Peyer's patch (tissue), 4 donors: Measurements from ENCODE around the gene GM2A. TPM values are rescaled to one million over a fixed set of nuclear protein-coding genes. Genes with fewer than 3 reads are reported as not detected.
A peak's percentile ranks its signal among the peaks of the same experiment; 100 is the strongest.
"Not testable (repeated sequence)": the region's sequence is repeated elsewhere in the genome, so short reads cannot be mapped to it uniquely, and the experiment has no call there.

Source experiments
- DNase-seq, 3 donors: peaks; one replicate each; pipeline ENCODE4 v3.0.0-alpha.2; 2017 to 2019
- H3K27ac ChIP-seq, 4 donors: fragments of 200-600 bp; sonication (generic); one replicate each; pipeline ENCODE4 v1.5.1; 2016 to 2019
- H3K27me3 ChIP-seq, 2 donors: fragments of 200-600 bp; sonication (generic); one replicate each; pipeline ENCODE4 v1.5.1; 2019
- H3K36me3 ChIP-seq, 3 donors: fragments of 200-600 bp; sonication (generic); one replicate each; pipeline ENCODE4 v1.5.1; 2016 to 2019
- H3K4me1 ChIP-seq, 4 donors: fragments of 200-600 bp; sonication (generic); one replicate each; pipeline ENCODE4 v1.5.1; 2016 to 2019
- H3K4me3 ChIP-seq, 4 donors: fragments of 200-600 bp; sonication (generic); 1 replicate in 3 of 4; 2 replicates in 1 of 4; pipeline ENCODE4 v1.5.1; 2016 to 2019; ENCODE audit warnings: mild to moderate bottlenecking in 1 of 4
- H3K9me3 ChIP-seq, 4 donors: fragments of 200-600 bp; sonication (generic); one replicate each; pipeline ENCODE4 v1.5.1; 2016 to 2019; ENCODE audit warnings: mild to moderate bottlenecking in 1 of 4
- POLR2A ChIP-seq, 2 donors: fragments of 450-650 bp; IDR thresholded peaks; one replicate each; pipeline ENCODE4 v1.5.1; 2017; ENCODE audit warnings: antibody characterized with exemption in 2 of 2, mild to moderate bottlenecking in 2 of 2, moderate library complexity in 2 of 2
- total RNA-seq, 4 donors: library from RNA; depleted of rRNA; stranded (reverse); fragments of >200 nt; gene quantifications; one replicate each; pipeline ENCODE4 v1.1.0, GENCODE V29; 2016
- TF ChIP-seq, protein P1 (sequence below), 6 experiments: fragments of 450-650 bp in 4 of 6; fragments of 200-600 bp in 2 of 6; sonication (generic) in 1 of 6; IDR thresholded peaks; one replicate each; pipeline ENCODE4 v1.5.1; 2017 to 2019; ENCODE audit warnings: antibody characterized with exemption in 6 of 6, mild to moderate bottlenecking in 3 of 6, moderate library complexity in 1 of 6

The GM2A gene
- total RNA-seq, 4 donors from 2014 or later, result 15.1 to 27.2 (median 16.8) TPM

DNA sequence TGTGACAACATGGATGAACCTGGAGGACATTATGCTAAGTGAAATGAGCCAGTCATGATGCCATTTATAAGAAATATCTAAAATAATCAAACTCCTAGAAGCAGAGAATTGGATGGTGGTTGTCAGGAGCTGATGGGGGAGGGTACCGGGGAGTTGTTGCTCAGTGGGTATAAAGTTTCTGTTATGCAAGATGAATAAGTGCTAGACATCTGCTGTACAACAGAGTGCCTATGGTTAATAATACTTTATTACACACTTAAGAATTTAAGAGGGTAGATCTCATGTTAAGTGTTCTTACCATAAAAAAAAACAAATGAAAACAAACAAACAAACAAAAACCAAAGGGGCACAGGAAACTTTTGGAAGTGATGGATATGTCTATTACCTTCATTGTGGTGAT, 16.1 kb upstream of the GM2A start:
- no peaks in the 10 kb centered on the region for H3K27me3 ChIP-seq
- H3K4me3 ChIP-seq, result no peak overlapping the region
- no peaks in the 10 kb centered on the region for H3K9me3 ChIP-seq
- no peak for DNase-seq
- no peaks in the 10 kb centered on the region for H3K36me3 ChIP-seq
- peaks cover 0 to 20% (median 11%) of the 10 kb centered on the region in 4 donors for H3K4me1 ChIP-seq
- no peak overlapping the region for H3K27ac ChIP-seq
- TF ChIP-seq POLR2A (IDR thresholded peaks at IDR 0.05), result no peak

DNA sequence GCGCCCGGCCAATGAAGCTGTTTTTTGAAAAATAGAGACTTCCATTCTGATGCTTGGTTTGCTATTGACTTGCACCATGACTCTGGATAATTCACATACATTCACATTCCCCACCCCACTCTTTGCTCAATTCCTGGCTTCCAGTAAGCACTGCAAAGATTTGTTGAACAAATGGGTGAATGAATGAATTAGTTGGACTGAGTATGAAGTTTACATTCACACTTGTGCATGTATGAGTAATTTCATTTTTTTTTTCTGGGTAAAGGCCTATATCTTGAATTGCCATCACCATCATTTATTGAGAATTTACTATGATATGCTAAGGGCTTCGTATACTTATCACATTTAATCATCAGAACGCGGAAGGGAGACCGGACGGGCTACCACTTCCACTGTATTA, 15.3 kb upstream of the GM2A start:
- no peaks in the 10 kb centered on the region for H3K36me3 ChIP-seq
- no peaks in the 10 kb centered on the region for H3K9me3 ChIP-seq
- H3K27ac ChIP-seq, result peak overlapping the region in 2 of 4 donors; percentile 55 to 62
- H3K4me3 ChIP-seq, result peak overlapping the region in 1 of 4 donors; percentile 23
- no peak for DNase-seq
- no peaks in the 10 kb centered on the region for H3K27me3 ChIP-seq
- no peak for TF ChIP-seq POLR2A (IDR thresholded peaks at IDR 0.05)
- TF ChIP-seq, protein P1, sequence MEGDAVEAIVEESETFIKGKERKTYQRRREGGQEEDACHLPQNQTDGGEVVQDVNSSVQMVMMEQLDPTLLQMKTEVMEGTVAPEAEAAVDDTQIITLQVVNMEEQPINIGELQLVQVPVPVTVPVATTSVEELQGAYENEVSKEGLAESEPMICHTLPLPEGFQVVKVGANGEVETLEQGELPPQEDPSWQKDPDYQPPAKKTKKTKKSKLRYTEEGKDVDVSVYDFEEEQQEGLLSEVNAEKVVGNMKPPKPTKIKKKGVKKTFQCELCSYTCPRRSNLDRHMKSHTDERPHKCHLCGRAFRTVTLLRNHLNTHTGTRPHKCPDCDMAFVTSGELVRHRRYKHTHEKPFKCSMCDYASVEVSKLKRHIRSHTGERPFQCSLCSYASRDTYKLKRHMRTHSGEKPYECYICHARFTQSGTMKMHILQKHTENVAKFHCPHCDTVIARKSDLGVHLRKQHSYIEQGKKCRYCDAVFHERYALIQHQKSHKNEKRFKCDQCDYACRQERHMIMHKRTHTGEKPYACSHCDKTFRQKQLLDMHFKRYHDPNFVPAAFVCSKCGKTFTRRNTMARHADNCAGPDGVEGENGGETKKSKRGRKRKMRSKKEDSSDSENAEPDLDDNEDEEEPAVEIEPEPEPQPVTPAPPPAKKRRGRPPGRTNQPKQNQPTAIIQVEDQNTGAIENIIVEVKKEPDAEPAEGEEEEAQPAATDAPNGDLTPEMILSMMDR (IDR thresholded peaks at IDR 0.05), result no peak
- peaks cover 0 to 20% (median 11%) of the 10 kb centered on the region in 4 donors for H3K4me1 ChIP-seq

DNA sequence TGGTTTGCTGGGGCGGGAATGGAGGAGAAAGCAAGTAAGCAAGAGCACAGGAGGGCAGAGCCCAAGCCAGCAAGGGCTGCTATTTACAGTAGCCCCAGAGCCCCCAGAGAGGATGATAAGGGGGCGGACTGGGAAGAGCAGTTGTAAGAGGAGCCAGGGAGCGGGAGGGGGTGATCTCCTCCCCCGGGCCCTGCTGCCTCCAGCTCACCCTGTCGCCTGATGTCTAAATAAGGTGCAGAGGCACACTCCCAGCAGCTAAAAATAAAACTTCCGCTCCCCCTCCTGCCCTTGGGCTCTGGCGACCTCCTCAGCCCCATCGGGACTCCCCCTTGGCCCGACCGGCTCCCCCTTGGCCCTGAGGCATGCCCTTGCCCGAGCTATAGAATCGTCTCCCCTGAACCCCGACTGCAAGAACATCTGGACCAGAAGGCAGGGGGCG, 14.7 kb upstream of the GM2A start:
- peak in 2 of 3 donors; percentile 65 to 77 for DNase-seq
- peaks cover 0 to 17% (median 11%) of the 10 kb centered on the region in 4 donors for H3K4me1 ChIP-seq
- peak overlapping the region in 3 of 4 donors; percentile 23 to 62 (median 55) for H3K27ac ChIP-seq
- TF ChIP-seq, protein P1 (IDR thresholded peaks at IDR 0.05), result no peak
- TF ChIP-seq POLR2A (IDR thresholded peaks at IDR 0.05), result no peak
- H3K36me3 ChIP-seq, result no peaks in the 10 kb centered on the region
- no peaks in the 10 kb centered on the region for H3K9me3 ChIP-seq
- H3K4me3 ChIP-seq, result peak overlapping the region in 1 of 4 donors; percentile 23
- H3K27me3 ChIP-seq, result no peaks in the 10 kb centered on the region

- Histone ChIP-seq H3K4me3 (no peak overlapping the region), H3K27ac (peak overlapping the region in 2 of 4 donors; percentile 55 to 62), H3K27me3 (no peaks in the 10 kb centered on the region), H3K4me1 (peaks cover 0 to 10% (median 8%) of the 10 kb centered on the region in 4 donors), H3K36me3 (no peaks in the 10 kb centered on the region), H3K9me3 (no peaks in the 10 kb centered on the region)
- peak; percentile 63 to 92 (median 74) for DNase-seq
- TF ChIP-seq POLR2A (IDR thresholded peaks at IDR 0.05), result no peak
- TF ChIP-seq, protein P1 (IDR thresholded peaks at IDR 0.05), result peak; percentile 58 to 79 (median 66)
Measured at GRCh38 chr5:151239237-151239861, 13.6 kb upstream of the GM2A start.

DNA sequence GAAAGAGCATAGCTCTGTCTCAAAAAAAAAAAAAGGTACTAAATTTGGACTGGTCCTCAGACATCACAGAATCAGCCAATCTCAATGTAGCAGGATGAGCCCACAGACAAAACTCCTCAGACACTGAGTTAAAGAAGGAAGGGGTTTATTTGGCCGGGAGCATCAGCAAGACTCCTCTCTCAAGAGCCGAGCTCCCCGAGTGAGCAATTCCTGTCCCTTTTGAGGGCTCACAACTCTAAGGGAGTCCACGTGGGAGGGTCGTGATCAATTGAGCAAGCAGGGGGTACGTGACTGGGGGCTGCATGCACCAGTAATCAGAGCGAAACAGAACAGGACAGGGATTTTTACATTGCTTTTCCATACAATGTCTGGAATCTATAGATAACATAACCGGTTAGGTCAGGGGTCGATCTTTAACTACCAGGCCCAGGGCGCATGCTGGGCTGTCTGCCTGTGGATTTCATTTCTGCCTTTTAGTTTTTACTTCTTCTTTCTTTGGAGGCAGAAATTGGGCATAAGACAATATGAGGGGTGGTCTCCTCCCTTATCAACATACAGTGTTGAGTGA, 12.6 kb upstream of the GM2A start:
- H3K9me3 ChIP-seq, H3K27me3 ChIP-seq, H3K4me1 ChIP-seq, H3K36me3 ChIP-seq, H3K4me3 ChIP-seq, DNase-seq: not testable (repeated sequence)
- H3K27ac ChIP-seq, result peak overlapping the region in 1 of 4 donors; percentile 8

GRCh38 chr5:151240924-151241635, 11.9 kb upstream of the GM2A start:
- H3K27me3 ChIP-seq, result no peaks in the 10 kb centered on the region
- no peak for TF ChIP-seq POLR2A (IDR thresholded peaks at IDR 0.05)
- TF ChIP-seq, protein P1 (IDR thresholded peaks at IDR 0.05), result no peak
- H3K27ac ChIP-seq, result no peak overlapping the region
- no peaks in the 10 kb centered on the region for H3K9me3 ChIP-seq
- no peaks in the 10 kb centered on the region for H3K4me1 ChIP-seq
- H3K36me3 ChIP-seq, result no peaks in the 10 kb centered on the region
- no peak overlapping the region for H3K4me3 ChIP-seq
- no peak for DNase-seq
